ENCODE data around the gene MKX. TPM values are rescaled to one million over a fixed set of nuclear protein-coding genes. Genes with fewer than 3 reads are reported as not detected.

MKX gene
- total and polyA plus RNA-seq, 2 donors (not counting 3 experiments of a cell fraction or from before 2014, with no cell fraction given), result not detected

- intact Hi-C loops (cut with micrococcal nuclease) (no loop called here), dilution Hi-C loops (cut with MboI; ENCODE audit: extremely low pct_ligation_motif_present, low sequenced_read_pairs) (no loop called here)
- Histone ChIP-seq H3K4me2 (ENCODE audit: insufficient read depth, low read length) (no peak overlapping the region), H4K20me1 (replicated peaks; ENCODE audit: control insufficient read depth, extremely low read depth, insufficient read depth, low read length) (no peaks in the 10 kb centered on the region), H3K9me1 (replicated peaks; ENCODE audit: control insufficient read depth, extremely low read depth, insufficient read depth, low read length) (no peaks in the 10 kb centered on the region), H3K27ac (ENCODE audit: insufficient read depth, low read depth, low read length) (no peak overlapping the region), H3K9me3 (replicated peaks; ENCODE audit: control insufficient read depth, insufficient read depth, low read length) (no peaks in the 10 kb centered on the region), H3K9ac (replicated peaks; ENCODE audit: extremely low read depth, insufficient read depth, low read length) (no peak overlapping the region), H3K79me2 (ENCODE audit: control insufficient read depth, insufficient read depth, low read length) (no peaks in the 10 kb centered on the region), H3K4me1 (ENCODE audit: control insufficient read depth, extremely low read depth, insufficient read depth, low read length) (no peaks in the 10 kb centered on the region), H2AFZ (ENCODE audit: low read depth, low read length) (no peak overlapping the region), H3K4me3 (replicated peaks in 1 of 3; ENCODE audit: insufficient read depth in 1 of 3, low read depth in 1 of 3, low read length in 3 of 3) (no peak overlapping the region), H3K27me3 (ENCODE audit: control insufficient read depth in 2 of 2, insufficient read depth in 2 of 2, low read length in 2 of 2) (peaks cover 8% of the 10 kb centered on the region in 2 experiments), H3K36me3 (ENCODE audit: control insufficient read depth in 2 of 2, extremely low read depth in 1 of 2, insufficient read depth in 2 of 2, low read length in 2 of 2) (no peaks in the 10 kb centered on the region)
- no peak for FAIRE-seq
- CTCF ChIA-PET, result no interaction called here
- TF ChIP-seq MAX (IDR thresholded peaks at IDR 0.05; ENCODE audit: insufficient read depth, insufficient read length) (no peak), POLR2AphosphoS5 (IDR thresholded peaks at IDR 0.05; ENCODE audit: insufficient read depth, low read depth, low read length) (no peak), POLR2A (IDR thresholded peaks at IDR 0.05; ENCODE audit: low read depth, low read length) (no peak), EZH2 (IDR thresholded peaks at IDR 0.05; ENCODE audit: borderline replicate concordance, low read depth, low read length, severe bottlenecking) (no peak), GATA2 (IDR thresholded peaks at IDR 0.05; ENCODE audit: insufficient read depth, insufficient read length, low read depth, low read length) (no peak), JUN (IDR thresholded peaks at IDR 0.05; ENCODE audit: borderline replicate concordance, insufficient read depth, insufficient read length, low read depth) (no peak), FOS (IDR thresholded peaks at IDR 0.05; ENCODE audit: borderline replicate concordance, insufficient read depth, low read length) (no peak), MYC (IDR thresholded peaks at IDR 0.05; ENCODE audit: low read depth, low read length) (no peak)
- TF ChIP-seq, protein P1, sequence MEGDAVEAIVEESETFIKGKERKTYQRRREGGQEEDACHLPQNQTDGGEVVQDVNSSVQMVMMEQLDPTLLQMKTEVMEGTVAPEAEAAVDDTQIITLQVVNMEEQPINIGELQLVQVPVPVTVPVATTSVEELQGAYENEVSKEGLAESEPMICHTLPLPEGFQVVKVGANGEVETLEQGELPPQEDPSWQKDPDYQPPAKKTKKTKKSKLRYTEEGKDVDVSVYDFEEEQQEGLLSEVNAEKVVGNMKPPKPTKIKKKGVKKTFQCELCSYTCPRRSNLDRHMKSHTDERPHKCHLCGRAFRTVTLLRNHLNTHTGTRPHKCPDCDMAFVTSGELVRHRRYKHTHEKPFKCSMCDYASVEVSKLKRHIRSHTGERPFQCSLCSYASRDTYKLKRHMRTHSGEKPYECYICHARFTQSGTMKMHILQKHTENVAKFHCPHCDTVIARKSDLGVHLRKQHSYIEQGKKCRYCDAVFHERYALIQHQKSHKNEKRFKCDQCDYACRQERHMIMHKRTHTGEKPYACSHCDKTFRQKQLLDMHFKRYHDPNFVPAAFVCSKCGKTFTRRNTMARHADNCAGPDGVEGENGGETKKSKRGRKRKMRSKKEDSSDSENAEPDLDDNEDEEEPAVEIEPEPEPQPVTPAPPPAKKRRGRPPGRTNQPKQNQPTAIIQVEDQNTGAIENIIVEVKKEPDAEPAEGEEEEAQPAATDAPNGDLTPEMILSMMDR (IDR thresholded peaks at IDR 0.05; ENCODE audit: extremely low read depth in 1 of 2, insufficient read depth in 1 of 2, low read depth in 1 of 2, low read length in 2 of 2), result no peak
- DNase-seq (ENCODE audit: low read depth, low spot score), result no peak
- POLR2A ChIA-PET, result no interaction called here
- BruUV-seq (replicated peaks), result no TSS peak
Measured at GRCh38 chr10:27792216-27792615, 46.6 kb upstream of the MKX start.

All from endothelial cell of umbilical vein (primary cell).